Ovary (tissue), 9 donors: Measurements from ENCODE around the gene HS6ST2. TPM values are rescaled to one million over a fixed set of nuclear protein-coding genes. Genes with fewer than 3 reads are reported as not detected.

Experiments used
- DNase-seq, 5 donors: peaks; one replicate each; pipeline ENCODE4 v3.0.0-alpha.2; 2019 to 2020
- H3K27ac ChIP-seq, 2 donors: fragments of 200-600 bp; one replicate each; pipeline versions ENCODE4 v1.5.1 to v1.8.0; 2019 to 2022
- H3K27me3 ChIP-seq: fragments of 200-600 bp; one replicate; pipeline ENCODE4 v1.8.0; 2022
- H3K36me3 ChIP-seq: fragments of 200-600 bp; sonication (generic); one replicate; pipeline ENCODE4 v1.5.1; 2019
- H3K4me1 ChIP-seq: one replicate; pipeline ENCODE4 v1.8.1; 2013; ENCODE audit warnings: mild to moderate bottlenecking, moderate library complexity; ENCODE audit not compliant: insufficient read depth
- H3K4me3 ChIP-seq: fragments of 200-600 bp; sonication (generic); one replicate; pipeline ENCODE4 v1.5.1; 2017
- H3K9me3 ChIP-seq, 2 donors: fragments of 200-600 bp in 1 of 2; sonication (generic) in 1 of 2; one replicate each; pipeline versions ENCODE4 v1.5.1 to v1.8.1; 2013 to 2019; ENCODE audit warnings: mild to moderate bottlenecking in 1 of 2, moderate library complexity in 1 of 2
- EP300 ChIP-seq: sonication (generic); formaldehyde crosslinking; IDR thresholded peaks from one replicate; pipeline ENCODE4 v1.6.1; 2017; ENCODE audit warnings: antibody characterized with exemption
- POLR2A ChIP-seq: fragments of 450-650 bp; IDR thresholded peaks from one replicate; pipeline ENCODE4 v1.6.1; 2017; ENCODE audit warnings: antibody characterized with exemption, mild to moderate bottlenecking, moderate library complexity
- WGBS, 3 donors: extraction: QIAGEN DNeasy Blood & Tissue Kit in 1 of 3; methylation state at CpG; one replicate each; pipeline versions ENCODE4 v1.1.5 to v1.1.7; 2013 to 2017; 5-methylcytosine and 5-hydroxymethylcytosine counted together
- intact Hi-C, 4 donors: fragments of 100-400 bp; cut with DNase I; formaldehyde crosslinking; loops; one replicate each; pipeline versions ENCODE4 v1.11.0 to v1.15.1; 2022 to 2023
- polyA plus RNA-seq, 2 donors: library from polyadenylated mRNA; stranded (reverse); fragments of 200-250 nt in 1 of 2; fragments of 350-450 nt in 1 of 2; fragmentation: Illumina TruSeq in 1 of 2; extraction: RNeasy Lipid Tissue Mini Kit (QIAGEN cat#74804) in 1 of 2; gene quantifications; one replicate each; pipeline ENCODE4 v1.2.3, GENCODE V29; 2013 to 2014
- total RNA-seq, 7 donors: library from RNA; depleted of rRNA in 2 of 7; stranded (reverse); fragments of >200 nt in 2 of 7; fragmentation: NEBNext Ultra II Directional in 3 of 7; extraction: Animal tissue kit (Norgen Biotek cat#: 25700) in 3 of 7; gene quantifications; one replicate each; pipeline versions ENCODE4 v1.1.0 to v1.2.4, GENCODE V29; 2016 to 2023
- TF ChIP-seq, protein P1 (sequence below), 3 donors: fragments of 450-650 bp in 2 of 3; fragments of 200-600 bp in 1 of 3; IDR thresholded peaks; one replicate each; pipeline versions ENCODE4 v1.5.1 to v1.8.0; 2016 to 2022; ENCODE audit warnings: antibody characterized with exemption in 3 of 3, mild to moderate bottlenecking in 1 of 3
- donor health status: DM: no; HTN: no; CAD: no; lungs with moderate emphysema.
- donor health status: DM: no; HTN: no; CAD: no.
- donor health status: Bipolar disorder and iron deficiency.
- donor health status: DM: yes; HTN: yes; CAD: no.
- donor health status: DM: no; HTN: no; CAD: no.
- donor health status: DM: yes; HTN: yes; CAD: no.

HS6ST2 gene
- total and polyA plus RNA-seq, 9 donors, result 5.9 to 29.0 (median 12.9) TPM

DNA sequence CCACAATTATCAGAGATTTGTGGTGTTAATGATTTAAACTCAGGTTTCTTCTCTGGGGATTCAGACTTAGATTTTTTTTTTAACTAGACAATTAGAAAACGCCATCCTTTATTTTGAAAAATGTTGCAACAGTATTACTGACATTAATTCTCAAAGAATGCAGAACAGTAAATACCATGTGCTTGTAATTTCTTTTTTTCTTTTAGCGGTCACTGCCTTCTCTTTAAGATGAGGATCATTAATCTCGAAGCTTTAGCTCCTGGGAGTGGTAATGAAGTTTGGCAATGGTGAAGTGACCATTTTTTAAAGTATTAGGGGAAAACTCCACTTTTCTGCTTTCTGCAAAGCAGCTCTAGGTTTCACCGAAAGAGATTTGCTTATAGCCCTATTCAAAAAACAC, 305.6 kb downstream of the HS6ST2 start:
- Histone ChIP-seq H3K9me3 (no peaks in the 10 kb centered on the region), H3K27me3 (no peaks in the 10 kb centered on the region), H3K36me3 (no peaks in the 10 kb centered on the region), H3K27ac (no peak overlapping the region), H3K4me3 (no peak overlapping the region), H3K4me1 (no peaks in the 10 kb centered on the region)
- intact Hi-C loops, result no loop called here
- no peak for DNase-seq
- TF ChIP-seq EP300, result no peak
- no peak for TF ChIP-seq POLR2A
- TF ChIP-seq, protein P1, sequence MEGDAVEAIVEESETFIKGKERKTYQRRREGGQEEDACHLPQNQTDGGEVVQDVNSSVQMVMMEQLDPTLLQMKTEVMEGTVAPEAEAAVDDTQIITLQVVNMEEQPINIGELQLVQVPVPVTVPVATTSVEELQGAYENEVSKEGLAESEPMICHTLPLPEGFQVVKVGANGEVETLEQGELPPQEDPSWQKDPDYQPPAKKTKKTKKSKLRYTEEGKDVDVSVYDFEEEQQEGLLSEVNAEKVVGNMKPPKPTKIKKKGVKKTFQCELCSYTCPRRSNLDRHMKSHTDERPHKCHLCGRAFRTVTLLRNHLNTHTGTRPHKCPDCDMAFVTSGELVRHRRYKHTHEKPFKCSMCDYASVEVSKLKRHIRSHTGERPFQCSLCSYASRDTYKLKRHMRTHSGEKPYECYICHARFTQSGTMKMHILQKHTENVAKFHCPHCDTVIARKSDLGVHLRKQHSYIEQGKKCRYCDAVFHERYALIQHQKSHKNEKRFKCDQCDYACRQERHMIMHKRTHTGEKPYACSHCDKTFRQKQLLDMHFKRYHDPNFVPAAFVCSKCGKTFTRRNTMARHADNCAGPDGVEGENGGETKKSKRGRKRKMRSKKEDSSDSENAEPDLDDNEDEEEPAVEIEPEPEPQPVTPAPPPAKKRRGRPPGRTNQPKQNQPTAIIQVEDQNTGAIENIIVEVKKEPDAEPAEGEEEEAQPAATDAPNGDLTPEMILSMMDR (IDR thresholded peaks at IDR 0.05), result no peak
- WGBS, 3 donors, result 56 to 68% (median 68%) methylated on average over 4 of the region's 4 CpGs

DNA sequence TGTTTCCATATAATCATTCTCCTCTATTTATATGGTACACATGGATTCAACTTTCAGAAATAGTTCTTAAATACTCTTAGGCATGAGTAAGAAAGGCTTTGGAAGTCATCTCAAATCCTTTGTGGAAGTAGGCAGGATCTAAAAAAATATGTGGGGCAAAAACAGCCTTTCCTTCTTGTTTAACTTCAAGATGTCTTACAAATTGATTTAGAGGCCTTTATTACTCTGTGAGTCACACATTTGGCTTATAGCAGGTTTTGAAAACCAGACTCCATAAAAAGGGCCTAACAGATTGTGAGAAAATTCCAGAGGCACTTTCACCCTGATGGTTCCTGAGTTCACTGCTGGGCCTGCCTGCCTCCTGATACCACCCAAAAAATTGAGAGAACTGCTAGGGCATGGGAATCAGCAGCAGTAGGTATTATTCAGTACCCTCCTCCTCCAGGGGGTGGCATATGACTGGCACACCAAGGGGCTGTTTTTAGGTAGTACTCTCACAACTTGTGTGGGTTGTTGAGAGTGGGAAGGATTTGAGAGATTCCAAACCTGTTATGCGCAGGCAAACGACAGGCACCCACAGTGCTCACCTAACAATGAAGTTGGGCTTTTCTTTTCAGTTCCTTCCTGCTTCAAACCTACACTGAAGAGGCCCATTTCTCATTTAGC, 306.9 kb downstream of the HS6ST2 start:
- no peak for TF ChIP-seq POLR2A
- TF ChIP-seq, protein P1 (IDR thresholded peaks at IDR 0.05), result no peak
- TF ChIP-seq EP300, result no peak
- H3K9me3 ChIP-seq, result no peaks in the 10 kb centered on the region
- H3K4me1 ChIP-seq, result no peaks in the 10 kb centered on the region
- H3K4me3 ChIP-seq, result no peak overlapping the region
- H3K36me3 ChIP-seq, result no peaks in the 10 kb centered on the region
- WGBS, 3 donors, result 70 to 78% (median 72%) methylated on average over 2 of the region's 2 CpGs
- no peak overlapping the region for H3K27ac ChIP-seq
- DNase-seq, result no peak
- no peaks in the 10 kb centered on the region for H3K27me3 ChIP-seq
- intact Hi-C loops, result no loop called here

DNA sequence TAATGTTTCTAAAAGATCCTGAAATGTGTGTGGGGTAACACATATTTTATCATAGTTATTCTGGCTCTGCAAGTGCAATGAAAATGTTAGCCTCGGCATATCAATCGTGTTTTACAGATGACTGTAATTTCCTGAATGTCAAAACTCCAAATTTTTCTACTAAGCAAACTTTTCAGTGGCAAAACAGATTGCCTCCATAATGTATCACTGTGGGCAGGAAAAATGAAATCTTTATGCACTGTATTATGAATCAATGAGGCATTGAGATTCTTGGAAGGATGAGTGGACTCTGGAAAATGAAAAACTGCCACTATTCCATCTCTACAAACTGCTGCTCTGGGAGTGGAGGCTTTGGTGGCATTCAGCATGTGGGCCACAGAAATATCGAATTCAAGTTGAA, 309.5 kb downstream of the HS6ST2 start:
- no peak for DNase-seq
- Histone ChIP-seq H3K27me3 (no peaks in the 10 kb centered on the region), H3K4me1 (no peaks in the 10 kb centered on the region), H3K27ac (no peak overlapping the region), H3K9me3 (no peaks in the 10 kb centered on the region), H3K36me3 (no peaks in the 10 kb centered on the region), H3K4me3 (no peak overlapping the region)
- intact Hi-C loops, result no loop called here
- TF ChIP-seq, protein P1 (IDR thresholded peaks at IDR 0.05), result no peak
- no peak for TF ChIP-seq EP300
- no peak for TF ChIP-seq POLR2A
- WGBS, 3 donors, result 67 to 77% (median 69%) methylated on average over 3 of the region's 3 CpGs

DNA sequence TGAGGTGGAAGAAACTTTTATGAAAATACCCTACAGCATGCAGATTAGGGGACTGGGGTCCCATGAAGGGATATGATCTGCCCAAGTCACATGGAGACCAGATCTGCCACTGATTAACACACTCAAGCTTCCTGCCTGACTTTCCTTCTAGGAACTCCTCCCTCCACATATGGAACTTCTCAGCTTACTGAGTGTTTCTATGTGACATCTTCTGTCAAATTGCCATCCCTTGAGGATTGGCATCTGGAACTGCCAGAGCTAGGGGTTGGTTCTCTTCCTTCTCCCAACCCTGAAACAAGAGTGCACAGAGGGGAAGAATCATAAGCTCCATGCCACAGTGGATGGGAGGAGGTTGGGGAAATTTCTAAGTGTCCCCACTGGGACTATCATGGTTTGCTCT, 319.0 kb downstream of the HS6ST2 start:
- Histone ChIP-seq H3K9me3 (no peaks in the 10 kb centered on the region), H3K27ac (no peak overlapping the region), H3K4me3 (no peak overlapping the region), H3K27me3 (no peaks in the 10 kb centered on the region), H3K4me1 (no peaks in the 10 kb centered on the region), H3K36me3 (no peaks in the 10 kb centered on the region)
- TF ChIP-seq, protein P1 (IDR thresholded peaks at IDR 0.05), result no peak
- TF ChIP-seq POLR2A, result no peak
- no peak for TF ChIP-seq EP300
- DNase-seq, result no peak
- intact Hi-C loops, result no loop called here
